ENCODE data around the gene GSTA5. TPM values are rescaled to one million over a fixed set of nuclear protein-coding genes. Genes with fewer than 3 reads are reported as not detected.

The GSTA5 gene
- not detected in 2 replicates for total RNA-seq

GRCh38 chr6:52840763-52841585, at the start of gene GSTA5:
Gene GSTA5 (minus strand): TSS chr6:52840813.

GRCh38 chr6:52803668-52804255, 36.9 kb downstream of the GSTA5 start, which contains the start of gene GSTA1:
Gene GSTA1 (minus strand): TSS chr6:52803816. CDS start chr6:52799267, 4,549 bp downstream.

Other genes starting within 250 kb of the GSTA5 start
- 8.7 and 15.3 TPM in 2 replicates for gene TMEM14A, start 169.7 kb downstream of the GSTA5 start, total RNA-seq
- gene GSTA2, start 77.3 kb downstream of the GSTA5 start, total RNA-seq, result not detected in 2 replicates
- not detected in 2 replicates for gene GSTA1, start 37.0 kb downstream of the GSTA5 start, total RNA-seq
- gene GSTA3, start 68.9 kb upstream of the GSTA5 start, total RNA-seq, result not detected in 2 replicates
- gene GSTA4, start 154.5 kb upstream of the GSTA5 start, total RNA-seq, result 11.9 and 20.9 TPM in 2 replicates
- gene CILK1, start 221.0 kb upstream of the GSTA5 start, total RNA-seq, result 3.9 and 5.0 TPM in 2 replicates
- 21.5 and 25.7 TPM in 2 replicates for gene FBXO9, start 224.6 kb upstream of the GSTA5 start, total RNA-seq

Data from dermis lymphatic vessel endothelial cell (primary cell).